AG04450 (cell line): ENCODE measurements around the gene FAM163B. TPM values are rescaled to one million over a fixed set of nuclear protein-coding genes. Genes with fewer than 3 reads are reported as not detected.

ENCODE experiments used
- CTCF ChIA-PET: fragments of 300-600, 350-600 bp; formaldehyde crosslinking; extraction: SDS; loops from one replicate; lab custom pipeline; 2022; ENCODE audit warnings: antibody characterized with exemption, inconsistent platforms; lab: Charles Lee
- POLR2A ChIA-PET: fragments of 350-600 bp; formaldehyde crosslinking; extraction: SDS; loops from one replicate; lab custom pipeline; 2021; ENCODE audit warnings: antibody characterized with exemption, inconsistent platforms; lab: Yijun Ruan, JAX
- DNase-seq: peaks from one replicate; pipeline ENCODE4 v3.0.0-alpha.2; 2011; ENCODE audit warnings: low read depth, low spot score
- H3K27ac ChIP-seq: one replicate; pipeline ENCODE4 v1.5.1; 2012; ENCODE audit warnings: low read depth, low read length, control low read depth
- H3K27me3 ChIP-seq: one replicate; pipeline ENCODE4 v1.6.0; 2012; ENCODE audit warnings: low read length; ENCODE audit not compliant: control insufficient read depth, insufficient read depth
- H3K4me3 ChIP-seq: 2 replicates; pipeline ENCODE4 v1.5.1; 2011; ENCODE audit warnings: mild to moderate bottlenecking, low read depth, low read length, control low read depth
- H3K9me3 ChIP-seq: 2 replicates; pipeline ENCODE4 v1.5.1; 2012; ENCODE audit warnings: low read length; ENCODE audit not compliant: control insufficient read depth, insufficient read depth
- polyA plus RNA-seq: library from polyadenylated mRNA; depleted of rRNA; stranded (reverse); fragments of >200 nt; gene quantifications from 2 replicates; pipeline ENCODE4 v1.2.3, GENCODE V29; 2011
- TF ChIP-seq, protein P1 (sequence below): IDR thresholded peaks from 2 replicates; pipeline ENCODE4 v1.5.1; 2011; ENCODE audit warnings: low read depth, low read length, control low read depth, inconsistent platforms

Gene FAM163B
- polyA plus RNA-seq, 1 experiment = not detected

DNA sequence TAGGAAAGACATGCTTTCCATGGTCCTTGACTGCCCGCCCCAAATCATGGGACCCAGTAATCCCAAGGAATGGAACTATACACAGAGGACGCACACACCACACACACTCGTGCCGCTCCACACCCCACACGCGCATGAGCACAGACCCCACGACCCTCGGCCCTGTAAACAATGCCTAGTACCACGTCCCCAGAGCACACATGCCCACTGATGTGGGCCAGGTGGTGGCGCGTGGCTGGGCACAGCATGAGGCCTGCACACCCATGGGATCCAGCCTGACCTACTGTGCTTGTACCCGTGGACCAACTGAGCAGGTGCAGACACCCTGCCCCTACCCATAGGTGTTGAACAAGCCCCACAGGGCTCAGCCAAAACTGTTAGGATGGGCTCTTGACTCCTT, 27.7 kb upstream of the FAM163B start:
- no peak overlapping the region for H3K4me3 ChIP-seq
- H3K27ac ChIP-seq = no peak overlapping the region
- POLR2A ChIA-PET = no interaction called here
- no peak for DNase-seq
- TF ChIP-seq, protein P1, sequence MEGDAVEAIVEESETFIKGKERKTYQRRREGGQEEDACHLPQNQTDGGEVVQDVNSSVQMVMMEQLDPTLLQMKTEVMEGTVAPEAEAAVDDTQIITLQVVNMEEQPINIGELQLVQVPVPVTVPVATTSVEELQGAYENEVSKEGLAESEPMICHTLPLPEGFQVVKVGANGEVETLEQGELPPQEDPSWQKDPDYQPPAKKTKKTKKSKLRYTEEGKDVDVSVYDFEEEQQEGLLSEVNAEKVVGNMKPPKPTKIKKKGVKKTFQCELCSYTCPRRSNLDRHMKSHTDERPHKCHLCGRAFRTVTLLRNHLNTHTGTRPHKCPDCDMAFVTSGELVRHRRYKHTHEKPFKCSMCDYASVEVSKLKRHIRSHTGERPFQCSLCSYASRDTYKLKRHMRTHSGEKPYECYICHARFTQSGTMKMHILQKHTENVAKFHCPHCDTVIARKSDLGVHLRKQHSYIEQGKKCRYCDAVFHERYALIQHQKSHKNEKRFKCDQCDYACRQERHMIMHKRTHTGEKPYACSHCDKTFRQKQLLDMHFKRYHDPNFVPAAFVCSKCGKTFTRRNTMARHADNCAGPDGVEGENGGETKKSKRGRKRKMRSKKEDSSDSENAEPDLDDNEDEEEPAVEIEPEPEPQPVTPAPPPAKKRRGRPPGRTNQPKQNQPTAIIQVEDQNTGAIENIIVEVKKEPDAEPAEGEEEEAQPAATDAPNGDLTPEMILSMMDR = no peak
- H3K9me3 ChIP-seq = no peaks in the 10 kb centered on the region; the same call in 1 of the 2 replicates
- H3K27me3 ChIP-seq = peaks cover 40% of the 10 kb centered on the region
- CTCF ChIA-PET = no interaction called here

DNA sequence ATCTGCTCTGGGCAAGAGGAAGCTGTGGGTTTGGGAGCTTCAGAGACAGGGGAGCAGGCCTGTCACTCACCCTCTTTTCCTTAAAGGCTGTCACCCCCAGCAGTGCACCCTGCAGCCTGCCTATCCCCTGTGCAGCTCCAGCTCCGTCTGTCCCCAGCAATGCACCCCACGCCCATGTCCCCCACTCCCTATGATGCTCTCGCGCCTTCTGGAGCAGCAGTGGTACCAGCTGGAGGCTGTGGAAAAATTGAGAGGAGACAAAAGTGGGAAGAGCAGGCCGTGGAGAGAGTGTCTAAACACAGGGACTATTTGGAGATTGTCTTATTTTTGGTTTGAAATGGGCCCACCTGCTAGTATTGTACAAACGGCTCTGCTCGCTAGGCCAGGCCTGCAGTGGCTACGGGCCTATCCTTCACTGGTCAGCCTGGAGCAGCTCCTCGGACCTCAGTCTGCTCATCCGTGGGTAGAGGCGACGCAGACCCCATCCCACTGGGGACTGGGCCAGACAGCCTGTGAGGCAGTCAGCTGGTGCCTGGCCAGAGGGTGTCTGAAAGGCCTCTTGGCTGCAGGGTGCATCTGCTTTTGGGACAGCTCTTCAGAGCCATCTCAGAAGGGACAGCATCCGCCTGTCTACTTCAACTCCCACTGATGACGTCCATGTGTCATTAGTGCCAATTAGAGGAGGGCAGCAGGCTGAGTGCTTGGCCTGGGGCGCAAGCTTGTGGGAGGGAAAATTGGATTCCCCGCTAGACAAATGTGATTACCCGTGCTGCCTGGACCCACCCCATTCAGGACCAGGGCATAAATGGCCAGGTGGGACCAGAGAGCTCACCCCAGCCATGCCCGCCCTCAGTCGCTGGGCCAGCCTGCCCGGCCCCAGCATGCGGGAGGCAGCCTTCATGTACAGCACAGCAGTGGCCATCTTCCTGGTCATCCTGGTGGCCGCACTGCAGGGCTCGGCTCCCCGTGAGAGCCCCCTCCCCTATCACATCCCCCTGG, 26.6 kb upstream of the FAM163B start, which contains the start of gene DBH:
Gene DBH (plus strand): TSS at position 831 of the 999 bp plus-strand sequence. CDS start 9 bp downstream, at position 840.
- no peak for DNase-seq
- peaks cover 41% of the 10 kb centered on the region for H3K27me3 ChIP-seq
- TF ChIP-seq, protein P1 = no peak
- no peak within 1 kb of the TSS for H3K27ac ChIP-seq
- no peak within 1 kb of the TSS for H3K4me3 ChIP-seq
- H3K9me3 ChIP-seq = peaks cover 4% of the 10 kb centered on the region; the same call in 1 of the 2 replicates
- ChIA-PET POLR2A (no interaction called here), CTCF (no interaction called here)

DNA sequence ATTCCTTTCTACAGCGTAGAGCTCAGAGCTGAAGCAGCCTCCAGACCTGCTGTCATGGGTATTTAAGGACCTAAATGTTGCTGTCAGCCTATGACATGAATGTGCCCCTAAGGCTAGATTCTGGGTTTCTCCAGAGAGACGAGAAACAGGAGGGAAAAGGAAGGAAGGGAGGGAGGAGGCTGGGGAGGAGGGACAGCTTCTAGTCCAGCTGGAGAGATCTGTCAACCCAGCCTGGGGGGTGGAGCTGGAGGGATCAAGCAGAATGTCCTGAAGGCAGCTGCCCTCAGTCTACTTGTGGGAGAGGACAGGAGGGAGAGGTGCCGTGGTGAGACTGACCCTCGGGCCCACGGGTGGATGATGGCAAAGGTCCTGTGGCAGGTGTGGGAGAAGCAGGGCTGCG, 25.9 kb upstream of the FAM163B start:
- Histone ChIP-seq H3K4me3 (no peak overlapping the region), H3K9me3 (peaks cover 4% of the 10 kb centered on the region; the same call in 1 of the 2 replicates), H3K27me3 (peaks cover 41% of the 10 kb centered on the region), H3K27ac (no peak overlapping the region)
- no peak for DNase-seq
- TF ChIP-seq, protein P1 = no peak
- POLR2A ChIA-PET = no interaction called here
- CTCF ChIA-PET = no interaction called here

DNA sequence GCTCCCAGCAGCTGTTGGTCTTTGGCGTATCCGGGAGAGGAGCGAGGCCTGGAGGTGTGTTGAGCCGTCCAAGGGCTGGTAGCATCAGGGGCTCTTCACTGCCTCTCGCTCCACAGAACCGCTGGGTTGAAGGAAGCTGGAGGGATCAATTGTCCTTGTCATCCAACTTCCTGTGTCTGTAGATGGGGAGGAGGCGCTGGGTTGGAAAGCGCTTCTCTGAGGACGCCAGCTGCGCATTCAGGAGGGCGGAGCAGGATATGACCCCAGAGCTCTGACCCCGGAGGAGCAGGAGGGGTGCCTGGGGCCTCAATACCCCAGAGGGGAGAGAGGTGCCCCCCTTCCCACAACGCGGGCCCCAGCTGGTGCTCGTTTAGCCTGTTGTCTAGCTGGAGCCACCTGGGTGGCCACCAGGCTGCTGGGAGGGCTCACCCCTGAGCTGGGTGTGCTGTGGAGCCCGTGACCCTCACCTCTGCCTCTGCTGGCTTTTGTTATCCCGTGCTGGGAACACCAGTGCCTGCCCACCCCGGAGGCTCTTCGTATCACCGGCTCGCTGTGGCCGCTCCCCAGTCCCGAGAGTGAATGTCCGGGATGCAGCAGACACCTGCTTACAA, 25.0 kb upstream of the FAM163B start:
- ChIA-PET POLR2A (no interaction called here), CTCF (no interaction called here)
- no peak overlapping the region for H3K4me3 ChIP-seq
- DNase-seq = no peak
- TF ChIP-seq, protein P1 = no peak
- H3K27ac ChIP-seq = no peak overlapping the region
- H3K9me3 ChIP-seq = peaks cover 4% of the 10 kb centered on the region; the same call in 1 of the 2 replicates
- peaks cover 38% of the 10 kb centered on the region for H3K27me3 ChIP-seq
